HL-60 (cell line): ENCODE results near the gene TASP1.
"Not testable (repeated sequence)": the region's sequence is repeated elsewhere in the genome, so short reads cannot be mapped to it uniquely, and the experiment has no call there.

Source experiments
- CTCF ChIP-seq: IDR thresholded peaks from one replicate; pipeline ENCODE4 v1.5.1; 2011; ENCODE audit warnings: low read length, control low read depth, inconsistent platforms; ENCODE audit not compliant: insufficient read depth
- GABPA ChIP-seq: IDR thresholded peaks from 2 replicates; pipeline ENCODE4 v1.6.1; 2012; ENCODE audit warnings: low read depth
- POLR2AphosphoS5 ChIP-seq: IDR thresholded peaks from 2 replicates; pipeline ENCODE4 v1.6.1; 2012; ENCODE audit warnings: low read depth
- TF ChIP-seq, protein P1 (sequence below): IDR thresholded peaks from 2 replicates; pipeline ENCODE4 v1.6.1; 2012; ENCODE audit warnings: low read depth; ENCODE audit not compliant: insufficient replicate concordance

DNA sequence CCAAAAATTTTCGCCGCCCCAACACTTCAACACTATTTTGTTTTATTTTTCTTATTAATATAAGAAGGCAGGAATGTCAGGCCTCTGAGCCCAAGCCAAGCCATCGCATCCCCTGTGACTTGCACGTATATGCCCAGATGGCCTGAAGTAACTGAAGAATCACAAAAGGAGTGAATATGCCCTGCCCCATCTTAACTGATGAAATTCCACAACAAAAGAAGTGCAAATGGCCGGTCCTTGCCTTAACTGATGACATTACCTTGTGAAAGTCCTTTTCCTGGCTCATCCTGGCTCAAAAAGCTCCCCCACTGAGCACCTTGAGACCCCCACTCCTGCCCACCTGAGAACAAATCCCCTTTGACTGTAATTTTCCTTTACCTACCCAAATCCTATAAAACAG lies 276.6 kb downstream of the TASP1 start:
- not testable (repeated sequence) for TF ChIP-seq POLR2AphosphoS5, CTCF, GABPA
- TF ChIP-seq, protein P1, sequence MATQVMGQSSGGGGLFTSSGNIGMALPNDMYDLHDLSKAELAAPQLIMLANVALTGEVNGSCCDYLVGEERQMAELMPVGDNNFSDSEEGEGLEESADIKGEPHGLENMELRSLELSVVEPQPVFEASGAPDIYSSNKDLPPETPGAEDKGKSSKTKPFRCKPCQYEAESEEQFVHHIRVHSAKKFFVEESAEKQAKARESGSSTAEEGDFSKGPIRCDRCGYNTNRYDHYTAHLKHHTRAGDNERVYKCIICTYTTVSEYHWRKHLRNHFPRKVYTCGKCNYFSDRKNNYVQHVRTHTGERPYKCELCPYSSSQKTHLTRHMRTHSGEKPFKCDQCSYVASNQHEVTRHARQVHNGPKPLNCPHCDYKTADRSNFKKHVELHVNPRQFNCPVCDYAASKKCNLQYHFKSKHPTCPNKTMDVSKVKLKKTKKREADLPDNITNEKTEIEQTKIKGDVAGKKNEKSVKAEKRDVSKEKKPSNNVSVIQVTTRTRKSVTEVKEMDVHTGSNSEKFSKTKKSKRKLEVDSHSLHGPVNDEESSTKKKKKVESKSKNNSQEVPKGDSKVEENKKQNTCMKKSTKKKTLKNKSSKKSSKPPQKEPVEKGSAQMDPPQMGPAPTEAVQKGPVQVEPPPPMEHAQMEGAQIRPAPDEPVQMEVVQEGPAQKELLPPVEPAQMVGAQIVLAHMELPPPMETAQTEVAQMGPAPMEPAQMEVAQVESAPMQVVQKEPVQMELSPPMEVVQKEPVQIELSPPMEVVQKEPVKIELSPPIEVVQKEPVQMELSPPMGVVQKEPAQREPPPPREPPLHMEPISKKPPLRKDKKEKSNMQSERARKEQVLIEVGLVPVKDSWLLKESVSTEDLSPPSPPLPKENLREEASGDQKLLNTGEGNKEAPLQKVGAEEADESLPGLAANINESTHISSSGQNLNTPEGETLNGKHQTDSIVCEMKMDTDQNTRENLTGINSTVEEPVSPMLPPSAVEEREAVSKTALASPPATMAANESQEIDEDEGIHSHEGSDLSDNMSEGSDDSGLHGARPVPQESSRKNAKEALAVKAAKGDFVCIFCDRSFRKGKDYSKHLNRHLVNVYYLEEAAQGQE: not testable (repeated sequence)
